ENCODE measurements around the gene RPL18A. TPM values are rescaled to one million over a fixed set of nuclear protein-coding genes. Genes with fewer than 3 reads are reported as not detected.
A peak's percentile ranks its signal among the peaks of the same experiment; 100 is the strongest.

RPL18A gene
- total and polyA plus RNA-seq, 2 of the 4 experiments (the other 2 are of a cell fraction): 1,351 to 1,735 TPM

DNA sequence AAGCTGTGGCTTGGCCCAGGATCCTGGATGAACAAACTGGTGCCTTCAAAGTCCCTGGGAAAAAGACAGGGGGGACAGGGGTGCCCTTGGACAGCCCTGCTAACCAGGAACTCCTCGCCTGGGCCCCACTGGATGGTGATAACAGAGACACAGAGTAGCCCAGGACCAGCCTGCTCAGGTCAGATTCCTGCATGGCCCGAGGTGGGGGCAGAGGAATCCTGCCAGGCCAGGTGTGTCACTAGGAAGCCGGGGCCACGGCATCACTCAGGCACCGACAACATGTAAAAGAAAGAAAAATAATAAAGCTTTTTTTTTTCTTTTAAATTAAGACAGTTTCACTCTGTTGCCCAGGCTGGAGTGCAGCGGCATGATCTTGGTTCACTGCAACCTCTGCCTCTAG, 5.6 kb upstream of the RPL18A start:
- Histone ChIP-seq H2BK5ac (ENCODE audit: low read depth, low read length, poor library complexity, severe bottlenecking) (no peak overlapping the region), H3K79me1 (ENCODE audit: low read depth in 1 of 2, low read length in 2 of 2) (no peaks in the 10 kb centered on the region), H4K8ac (ENCODE audit: low read depth in 2 of 2, low read length in 2 of 2) (no peak overlapping the region), H3K4me3 (ENCODE audit: insufficient read depth, low read depth, low read length) (no peak overlapping the region), H3K4me2 (ENCODE audit: low read depth, low read length) (no peak overlapping the region), H3K9ac (ENCODE audit: low read depth, low read length) (no peak overlapping the region), H3K9me3 (ENCODE audit: control insufficient read depth, insufficient read depth, low read length) (no peaks in the 10 kb centered on the region), H3K4me1 (ENCODE audit: control insufficient read depth, insufficient read depth, low read length) (peaks cover 2% of the 10 kb centered on the region; the same call in 1 of the 2 replicates), H3K27ac (ENCODE audit: insufficient read depth, low read length) (no peak overlapping the region), H2AK9ac (replicated peaks; ENCODE audit: low read depth, low read length, poor library complexity) (peak overlapping the region; percentile 15), H3K18ac (ENCODE audit: low read depth, low read length) (no peak overlapping the region), H2AFZ (replicated peaks; ENCODE audit: low read length, poor library complexity) (no peak overlapping the region), H2AK5ac (ENCODE audit: low read depth, low read length) (no peak overlapping the region), H3K14ac (replicated peaks; ENCODE audit: low read depth, low read length) (no peak overlapping the region), H3K27me3 (ENCODE audit: control insufficient read depth, insufficient read depth, low read length) (no peaks in the 10 kb centered on the region), H3K56ac (ENCODE audit: extremely low read depth, insufficient read depth, low read length) (no peak overlapping the region), H4K20me1 (ENCODE audit: insufficient read depth, low read length) (no peaks in the 10 kb centered on the region), H3K23ac (ENCODE audit: low read depth, low read length) (no peak overlapping the region), H3K4ac (ENCODE audit: low read depth, low read length) (no peak overlapping the region), H4K5ac (ENCODE audit: low read depth, low read length) (no peak overlapping the region), H4K91ac (ENCODE audit: insufficient read depth, low read depth, low read length) (no peak overlapping the region), H3K9me1 (ENCODE audit: insufficient read depth, low read length) (no peaks in the 10 kb centered on the region), H2BK120ac (ENCODE audit: low read depth, low read length) (no peak overlapping the region), H3K36me3 (ENCODE audit: control insufficient read depth, insufficient read depth, low read length) (no peaks in the 10 kb centered on the region), H2BK20ac (ENCODE audit: low read depth, low read length) (no peak overlapping the region), H2BK15ac (ENCODE audit: low read depth, low read length) (no peak overlapping the region)
- ChIA-PET CTCF (interaction anchor here (1.6 kb wide), 1 partner anchor 87 kb away, joined by 3 read pairs; no protein-coding TSS in a partner anchor), POLR2A (ENCODE audit: unreplicated experiment) (no interaction called here)
- WGBS, 2 experiments (ENCODE audit: extremely low coverage in 2 of 2, insufficient read length in 1 of 2): no CpG with 5 or more reads among the region's 6 CpGs
- intact Hi-C loops (cut with micrococcal nuclease) (loop anchor here (2.0 to 10.0 kb wide), 3 partner anchors 69 to 507 kb away; no protein-coding TSS in a partner anchor), dilution Hi-C loops (cut with HindIII; ENCODE audit: low sequenced_read_pairs, unreplicated experiment) (no loop called here), in situ Hi-C loops (cut with MboI; ENCODE audit: low sequenced_read_pairs) (loop anchor here (10.0 kb wide), 2 partner anchors 149 to 399 kb away; no protein-coding TSS in a partner anchor)
- BruUV-seq (replicated peaks): no TSS peak
- no peak for TF ChIP-seq MAZ (IDR thresholded peaks at IDR 0.05; ENCODE audit: borderline replicate concordance, low read depth, low read length)
- no peak for TF ChIP-seq POLR2A (IDR thresholded peaks at IDR 0.05; ENCODE audit: low read depth, low read length)
- DNase-seq: no peak
- no peak for ATAC-seq (ENCODE audit: low read depth)
